LHCN-M2 (cell line): Measurements from ENCODE around the gene KLF17. TPM values are rescaled to one million over a fixed set of nuclear protein-coding genes. Genes with fewer than 3 reads are reported as not detected.
"Not testable (repeated sequence)": the region's sequence is repeated elsewhere in the genome, so short reads cannot be mapped to it uniquely, and the experiment has no call there.

Experiments used
- DNase-seq: peaks from one replicate; pipeline ENCODE4 v3.0.0-alpha.2; 2012; ENCODE audit warnings: low read depth
- total RNA-seq: library from RNA; depleted of rRNA; stranded (reverse); fragments of >200 nt; gene quantifications from 2 replicates; pipeline ENCODE4 v1.2.3, GENCODE V29; 2014

KLF17 gene
- total RNA-seq, 1 experiment from 2014 or later = 0.11 TPM

DNA sequence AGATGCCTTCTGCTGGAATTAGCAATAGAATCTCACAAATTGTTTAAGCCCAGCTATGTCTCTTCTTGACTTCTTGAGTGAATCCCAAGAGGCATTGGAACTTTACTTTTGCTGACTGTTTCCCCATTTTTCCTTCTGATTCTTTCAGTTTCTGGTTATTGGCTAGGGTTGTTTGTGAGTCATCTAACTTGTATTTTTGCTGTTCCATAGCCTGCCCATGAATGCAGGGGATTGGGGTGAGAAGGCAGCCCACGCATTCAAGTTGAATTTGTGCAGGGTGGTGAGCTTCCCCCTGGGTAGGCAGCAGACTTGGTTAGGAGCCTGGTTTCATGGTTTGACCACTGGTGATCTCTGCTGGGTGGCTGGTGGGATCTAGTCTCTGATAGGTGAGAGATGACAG, 10.4 kb upstream of the KLF17 start:
- peak; percentile 36 for DNase-seq

- no peak for DNase-seq
Measured at GRCh38 chr1:44108971-44109370, 9.7 kb upstream of the KLF17 start.

GRCh38 chr1:44110916-44111315, 7.7 kb upstream of the KLF17 start:
- DNase-seq = peak; percentile 53

GRCh38 chr1:44111861-44112260, 6.8 kb upstream of the KLF17 start:
- no peak for DNase-seq

- DNase-seq = peak; percentile 27
Measured at GRCh38 chr1:44112486-44112885, 6.1 kb upstream of the KLF17 start.

- peak; percentile 39 for DNase-seq
Measured at GRCh38 chr1:44113095-44113609, 5.5 kb upstream of the KLF17 start.

GRCh38 chr1:44114098-44114497, 4.5 kb upstream of the KLF17 start:
- no peak for DNase-seq

DNA sequence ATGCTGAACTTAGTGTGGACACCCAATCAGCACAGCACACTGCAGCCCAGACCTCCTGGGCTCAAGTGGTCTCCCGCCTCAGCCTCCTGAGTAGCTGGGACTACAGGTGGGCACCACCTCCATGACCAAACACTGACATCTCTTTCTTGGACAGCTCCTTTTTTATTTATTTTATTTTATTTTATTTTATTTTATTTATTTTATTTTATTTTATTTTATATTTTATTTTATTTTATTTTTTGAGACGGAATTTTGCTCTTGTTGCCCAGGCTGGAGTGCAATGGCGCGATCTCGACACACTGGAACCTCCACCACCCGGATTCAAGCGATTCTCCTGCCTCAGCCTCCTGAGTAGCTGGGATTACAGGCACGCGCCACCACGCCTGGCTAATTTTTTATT, 1.3 kb upstream of the KLF17 start:
- not testable (repeated sequence) for DNase-seq

DNA sequence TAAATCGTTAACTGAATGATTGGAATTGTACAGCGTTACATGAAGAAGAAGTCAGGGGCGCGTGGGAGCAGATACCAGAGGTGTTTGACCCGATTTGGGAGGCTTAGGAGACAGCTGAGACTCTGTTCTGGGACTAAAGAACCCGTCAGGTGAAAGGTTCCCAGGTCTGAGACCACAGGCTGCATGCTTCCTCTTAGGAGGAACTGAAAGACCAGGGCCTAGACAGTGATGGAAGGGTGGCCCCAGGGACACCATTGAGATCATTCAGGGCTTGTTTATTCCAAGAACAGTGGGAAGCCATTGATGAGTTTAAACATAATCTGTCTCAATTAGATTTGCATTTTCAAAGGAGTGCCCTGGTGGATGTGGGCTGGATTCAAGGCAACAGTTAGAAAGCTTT, 904 bp downstream of the KLF17 start:
- DNase-seq = no peak

DNA sequence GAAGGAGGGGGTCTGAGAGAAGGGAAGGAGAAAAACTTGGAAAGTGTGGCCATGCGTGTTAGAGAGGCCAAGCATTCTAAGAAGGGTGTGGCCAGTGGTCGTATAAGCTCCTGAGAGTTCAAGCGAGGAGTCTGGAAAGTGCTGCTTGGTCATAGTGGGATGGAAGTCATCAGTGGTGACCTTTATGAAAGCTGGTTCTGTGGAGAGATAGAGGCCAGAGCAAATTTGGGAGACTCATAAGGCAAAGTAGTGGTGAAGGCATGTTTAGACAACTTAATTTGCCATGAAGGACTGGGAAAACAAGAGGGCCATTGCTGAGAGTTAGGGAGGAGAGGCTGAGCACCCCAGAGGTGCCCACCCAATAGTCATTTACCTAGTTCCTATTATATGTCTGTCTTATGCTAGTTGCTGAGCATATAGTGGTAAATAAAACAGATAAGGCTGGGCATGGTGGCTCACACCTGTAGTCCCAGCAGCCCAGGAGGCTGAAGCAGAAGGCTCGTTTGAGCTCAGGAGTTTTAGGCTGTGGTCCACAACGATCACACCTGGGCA, 1.9 kb downstream of the KLF17 start:
- no peak for DNase-seq

- DNase-seq = no peak
Measured at GRCh38 chr1:44129616-44130500, 11.2 kb downstream of the KLF17 start.

DNA sequence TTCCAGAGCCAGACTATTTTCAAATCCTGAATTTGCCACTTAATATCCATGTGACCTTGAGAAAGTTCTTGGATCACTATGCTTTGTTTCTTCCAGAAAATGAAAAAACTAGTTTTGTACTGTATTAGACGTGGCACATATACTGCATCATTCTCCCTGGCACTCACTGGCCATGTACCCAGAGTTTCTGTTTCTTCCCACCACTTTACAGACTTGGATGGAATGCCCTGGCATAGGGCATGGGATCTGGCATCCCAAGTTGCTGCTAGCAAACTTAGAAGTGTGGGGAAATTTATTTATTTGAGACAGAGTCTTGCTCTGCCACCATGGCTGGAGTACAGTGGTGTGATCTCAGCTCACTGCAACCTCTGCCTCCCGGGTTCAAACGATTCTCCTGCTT, 12.8 kb downstream of the KLF17 start:
- DNase-seq = no peak

GRCh38 chr1:44134071-44134920, 15.7 kb downstream of the KLF17 start:
- DNase-seq = no peak

DNA sequence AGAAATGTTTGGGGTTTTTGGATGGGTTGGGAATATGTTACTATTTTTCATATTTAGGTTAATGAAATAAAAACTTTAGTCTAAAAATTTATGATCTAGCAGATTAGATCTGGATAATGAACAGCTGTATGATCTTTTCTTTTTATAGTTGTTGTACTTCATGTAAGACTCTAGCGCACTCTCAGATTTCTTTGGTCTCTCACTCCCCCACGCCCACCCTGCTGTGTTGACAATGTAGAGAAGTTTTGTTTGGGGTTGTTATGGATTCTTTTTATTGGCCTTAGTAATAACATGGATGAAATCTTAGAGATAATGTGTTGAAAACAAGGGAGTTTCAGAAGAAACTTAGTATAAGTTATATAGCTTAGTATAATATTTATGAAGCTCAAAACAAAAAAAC, 17.3 kb downstream of the KLF17 start:
- no peak for DNase-seq

- no peak for DNase-seq
Measured at GRCh38 chr1:44138239-44138638, 19.6 kb downstream of the KLF17 start.

DNA sequence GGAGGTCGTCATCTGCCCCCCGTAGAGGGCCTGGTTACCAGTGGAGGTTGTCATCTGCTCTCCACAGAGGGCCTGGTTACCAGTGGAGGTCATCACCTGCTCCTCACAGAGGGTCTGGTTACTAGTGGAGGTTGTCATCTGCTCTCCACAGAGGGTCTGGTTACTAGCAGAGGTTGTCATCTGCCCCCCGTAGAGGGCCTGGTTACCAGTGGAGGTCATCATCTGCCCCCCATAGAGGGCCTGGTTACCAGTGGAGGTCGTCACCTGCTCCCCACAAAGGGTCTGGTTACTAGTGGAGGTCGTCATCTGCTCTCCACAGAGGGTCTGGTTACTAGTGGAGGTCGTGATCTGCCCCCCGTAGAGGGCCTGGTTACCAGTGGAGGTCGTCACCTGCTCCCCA, 20.9 kb downstream of the KLF17 start:
- not testable (repeated sequence) for DNase-seq

DNA sequence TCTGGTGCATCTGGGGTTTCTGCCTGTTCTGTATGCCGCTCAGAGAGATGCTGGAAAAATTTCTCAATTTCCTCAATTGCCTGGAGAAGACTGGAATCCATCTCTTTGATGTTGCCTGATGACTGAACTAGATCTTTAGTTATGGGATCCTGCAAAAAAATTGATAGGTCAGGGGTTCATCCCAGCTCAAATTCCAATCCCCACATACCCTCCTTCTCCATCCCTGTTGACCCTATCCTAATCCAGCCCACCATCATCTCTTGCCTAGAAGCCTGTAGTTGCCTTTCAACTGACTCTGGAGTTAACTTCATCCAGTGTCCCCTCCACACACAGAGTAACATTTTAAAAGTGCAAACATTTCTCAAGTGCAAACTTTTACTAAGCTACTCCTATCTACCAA, 22.9 kb downstream of the KLF17 start, which contains the start of gene KLF18:
Gene KLF18 (minus strand): TSS at position 101 of the 400 bp plus-strand sequence. CDS start 0 bp downstream, at position 101.
- no peak for DNase-seq

DNA sequence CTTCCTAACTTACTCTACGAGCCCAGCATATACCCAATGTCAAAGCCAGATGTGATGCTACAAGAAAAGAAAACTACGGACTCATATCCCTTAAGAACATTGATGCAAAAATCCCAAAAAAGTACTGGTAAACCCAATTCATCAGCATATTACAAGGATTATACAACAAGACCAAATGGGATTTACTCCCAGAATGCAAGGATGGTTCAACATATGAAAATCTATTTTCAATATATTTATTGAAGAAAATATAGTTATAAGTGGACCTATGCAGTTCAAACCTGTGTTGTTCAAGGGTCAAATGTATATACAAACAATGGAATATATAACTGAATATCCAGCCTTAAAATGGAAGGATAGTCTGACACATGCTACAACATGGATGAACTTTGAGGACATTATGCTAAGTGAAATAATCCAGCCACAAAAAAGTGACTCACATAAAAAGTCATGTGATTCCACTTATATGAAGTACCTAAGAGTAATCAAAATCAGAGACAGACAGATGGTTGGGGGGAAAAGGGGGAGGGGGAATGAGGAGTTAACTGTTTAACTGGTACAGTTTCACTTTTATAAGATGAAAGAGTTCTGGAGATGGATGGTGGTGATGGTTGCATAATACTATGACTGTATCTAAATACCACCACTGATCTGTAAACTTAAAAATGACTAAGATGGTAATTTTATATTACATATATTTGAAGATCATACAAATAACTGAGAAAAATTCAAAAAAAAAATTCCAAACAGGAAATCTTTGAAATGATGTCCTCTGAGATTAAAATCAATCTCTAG, 26.5 kb downstream of the KLF17 start:
- peak; percentile 7 for DNase-seq

DNA sequence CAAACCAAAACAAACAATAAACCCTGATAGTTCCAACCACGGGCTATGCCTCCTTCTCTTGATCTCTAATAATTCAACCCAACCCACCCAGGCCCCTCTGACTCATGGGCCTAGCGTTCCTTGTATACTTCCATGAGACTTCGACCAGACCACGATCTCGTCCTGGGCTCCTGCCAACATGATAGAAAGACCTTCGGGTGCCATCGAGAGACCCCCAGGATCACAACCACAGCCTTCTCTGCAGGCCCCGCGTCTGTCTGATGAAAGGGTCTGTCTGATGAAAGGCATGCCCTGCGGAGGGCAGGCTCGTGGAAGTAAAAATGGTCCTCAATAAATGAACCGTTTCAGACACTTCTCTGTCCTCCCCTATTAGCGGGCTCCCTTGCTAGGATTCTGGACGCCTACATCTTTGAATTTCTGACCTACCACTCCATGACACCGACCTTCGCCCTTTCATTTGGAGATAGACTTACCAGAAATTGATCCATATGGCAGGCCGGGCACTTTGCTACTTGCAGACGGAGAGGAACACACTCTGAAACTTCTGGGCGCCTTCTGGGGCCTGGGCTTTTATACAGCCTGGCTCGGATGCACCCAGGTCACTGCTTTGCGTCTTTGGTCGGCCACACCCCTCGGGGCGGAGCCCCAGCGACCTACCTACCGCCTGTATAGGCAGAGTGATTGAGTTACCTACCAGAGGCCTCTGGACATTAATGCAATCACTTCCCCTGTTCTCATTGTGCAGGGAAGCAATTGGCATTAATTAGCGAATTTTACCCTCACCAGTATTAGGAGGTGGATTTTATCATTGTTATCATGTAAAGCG, 28.1 kb downstream of the KLF17 start:
- no peak for DNase-seq

- no peak for DNase-seq
Measured at GRCh38 chr1:44147582-44147981, 29.0 kb downstream of the KLF17 start.
